Measurements from ENCODE around the gene PPP1R9B.

DNA sequence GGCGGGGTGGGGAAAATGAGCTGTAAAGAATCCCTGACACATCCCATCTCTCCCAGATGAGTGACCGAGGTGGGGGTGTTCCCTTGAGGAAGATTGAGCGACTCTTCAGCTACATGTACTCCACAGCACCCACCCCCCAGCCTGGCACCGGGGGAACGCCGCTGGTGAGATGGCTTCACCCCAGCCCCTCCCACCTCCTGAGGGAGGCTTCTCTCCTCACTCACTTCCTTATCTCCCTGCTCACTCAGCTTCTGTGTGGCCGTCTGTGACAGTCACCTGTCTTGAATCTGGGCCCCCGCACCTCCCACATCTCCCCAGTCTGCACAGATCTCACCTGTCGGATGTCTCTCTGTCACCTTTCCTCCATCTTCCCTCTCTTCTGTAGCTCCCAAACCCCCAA is 41.9 kb downstream of the PPP1R9B start:
- TF ChIP-seq, protein P1, sequence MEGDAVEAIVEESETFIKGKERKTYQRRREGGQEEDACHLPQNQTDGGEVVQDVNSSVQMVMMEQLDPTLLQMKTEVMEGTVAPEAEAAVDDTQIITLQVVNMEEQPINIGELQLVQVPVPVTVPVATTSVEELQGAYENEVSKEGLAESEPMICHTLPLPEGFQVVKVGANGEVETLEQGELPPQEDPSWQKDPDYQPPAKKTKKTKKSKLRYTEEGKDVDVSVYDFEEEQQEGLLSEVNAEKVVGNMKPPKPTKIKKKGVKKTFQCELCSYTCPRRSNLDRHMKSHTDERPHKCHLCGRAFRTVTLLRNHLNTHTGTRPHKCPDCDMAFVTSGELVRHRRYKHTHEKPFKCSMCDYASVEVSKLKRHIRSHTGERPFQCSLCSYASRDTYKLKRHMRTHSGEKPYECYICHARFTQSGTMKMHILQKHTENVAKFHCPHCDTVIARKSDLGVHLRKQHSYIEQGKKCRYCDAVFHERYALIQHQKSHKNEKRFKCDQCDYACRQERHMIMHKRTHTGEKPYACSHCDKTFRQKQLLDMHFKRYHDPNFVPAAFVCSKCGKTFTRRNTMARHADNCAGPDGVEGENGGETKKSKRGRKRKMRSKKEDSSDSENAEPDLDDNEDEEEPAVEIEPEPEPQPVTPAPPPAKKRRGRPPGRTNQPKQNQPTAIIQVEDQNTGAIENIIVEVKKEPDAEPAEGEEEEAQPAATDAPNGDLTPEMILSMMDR (IDR thresholded peaks at IDR 0.05) = no peak
- TF ChIP-seq EZH2 (IDR thresholded peaks at IDR 0.05; ENCODE audit: borderline replicate concordance, insufficient read depth, low read depth, low read length, poor library complexity, severe bottlenecking) = no peak
